Vagina (tissue), 2 donors: Measurements from ENCODE around the gene DOCK2.

Experiments
- CTCF ChIP-seq, 3 experiments: fragments of 450-650 bp in 2 of 3; fragments of 200-600 bp in 1 of 3; sonication (generic) in 1 of 3; IDR thresholded peaks; one replicate each; pipeline ENCODE4 v1.5.1; 2017 to 2019; ENCODE audit warnings: antibody characterized with exemption in 3 of 3, mild to moderate bottlenecking in 2 of 3, moderate library complexity in 2 of 3
- POLR2A ChIP-seq, 2 donors: fragments of 450-650 bp; IDR thresholded peaks; one replicate each; pipeline ENCODE4 v1.6.1; 2017; ENCODE audit warnings: antibody characterized with exemption in 2 of 2, mild to moderate bottlenecking in 2 of 2, moderate library complexity in 2 of 2
- POLR2AphosphoS5 ChIP-seq, 2 donors: sonication (generic); formaldehyde crosslinking; IDR thresholded peaks; one replicate each; pipeline ENCODE4 v1.9.0; 2017; ENCODE audit warnings: antibody characterized with exemption in 2 of 2, mild to moderate bottlenecking in 2 of 2, low read depth in 1 of 2; ENCODE audit not compliant: insufficient read depth in 1 of 2

- no peak for TF ChIP-seq CTCF (IDR thresholded peaks at IDR 0.05)
- TF ChIP-seq POLR2AphosphoS5 (IDR thresholded peaks at IDR 0.05; ENCODE audit: insufficient read depth in 1 of 2, low read depth in 1 of 2) = no peak
- TF ChIP-seq POLR2A (IDR thresholded peaks at IDR 0.05) = no peak
Measured at GRCh38 chr5:169992789-169993484, 355.9 kb downstream of the DOCK2 start.
